Measurements from ENCODE around the gene CTDSPL. TPM values are rescaled to one million over a fixed set of nuclear protein-coding genes. Genes with fewer than 3 reads are reported as not detected.

The CTDSPL gene
- total RNA-seq, 1 experiment from 2014 or later, result 5.4 TPM

GRCh38 chr3:37852771-37853170 is 8.9 kb upstream of the CTDSPL start:
- DNase-seq (ENCODE audit: extremely low read depth, low read depth), result no peak

GRCh38 chr3:37853691-37854413 is 7.8 kb upstream of the CTDSPL start:
- DNase-seq (ENCODE audit: extremely low read depth, low read depth), result no peak

- DNase-seq (ENCODE audit: extremely low read depth, low read depth), result peak; percentile 54
Observed at GRCh38 chr3:37855363-37855970, 6.2 kb upstream of the CTDSPL start.

- DNase-seq (ENCODE audit: extremely low read depth, low read depth), result no peak
Observed at GRCh38 chr3:37856381-37856780, 5.3 kb upstream of the CTDSPL start.

- no peak for DNase-seq (ENCODE audit: extremely low read depth, low read depth)
Observed at GRCh38 chr3:37858742-37859141, 2.9 kb upstream of the CTDSPL start.

- DNase-seq (ENCODE audit: extremely low read depth, low read depth), result no peak
Observed at GRCh38 chr3:37859354-37859753, 2.3 kb upstream of the CTDSPL start.

- DNase-seq (ENCODE audit: extremely low read depth, low read depth), result no peak
Observed at GRCh38 chr3:37859908-37860199, 1.8 kb upstream of the CTDSPL start.

- DNase-seq (ENCODE audit: extremely low read depth, low read depth), result no peak
Observed at GRCh38 chr3:37862219-37862902, 681 bp downstream of the CTDSPL start.

- DNase-seq (ENCODE audit: extremely low read depth, low read depth), result no peak
Observed at GRCh38 chr3:37862903-37863815, 1.5 kb downstream of the CTDSPL start.

GRCh38 chr3:37863949-37864822 is 2.5 kb downstream of the CTDSPL start:
- no peak for DNase-seq (ENCODE audit: extremely low read depth, low read depth)

GRCh38 chr3:37864904-37865303 is 3.2 kb downstream of the CTDSPL start:
- DNase-seq (ENCODE audit: extremely low read depth, low read depth), result no peak

GRCh38 chr3:37867144-37867543 is 5.5 kb downstream of the CTDSPL start:
- no peak for DNase-seq (ENCODE audit: extremely low read depth, low read depth)

GRCh38 chr3:37871858-37872257 is 10.2 kb downstream of the CTDSPL start:
- DNase-seq (ENCODE audit: extremely low read depth, low read depth), result no peak

GRCh38 chr3:37872413-37873160 is 10.9 kb downstream of the CTDSPL start:
- DNase-seq (ENCODE audit: extremely low read depth, low read depth), result no peak

GRCh38 chr3:37876279-37876678 is 14.6 kb downstream of the CTDSPL start:
- no peak for DNase-seq (ENCODE audit: extremely low read depth, low read depth)

- DNase-seq (ENCODE audit: extremely low read depth, low read depth), result no peak
Observed at GRCh38 chr3:37882711-37883110, 21.0 kb downstream of the CTDSPL start.

GRCh38 chr3:37885814-37886213 is 24.1 kb downstream of the CTDSPL start:
- no peak for DNase-seq (ENCODE audit: extremely low read depth, low read depth)

- no peak for DNase-seq (ENCODE audit: extremely low read depth, low read depth)
Observed at GRCh38 chr3:37886395-37886794, 24.7 kb downstream of the CTDSPL start.

- no peak for DNase-seq (ENCODE audit: extremely low read depth, low read depth)
Observed at GRCh38 chr3:37887062-37887461, 25.4 kb downstream of the CTDSPL start.
